Right cardiac atrium (tissue), 5 donors: ENCODE measurements around the gene TUBB3. TPM values are rescaled to one million over a fixed set of nuclear protein-coding genes. Genes with fewer than 3 reads are reported as not detected.
A peak's percentile ranks its signal among the peaks of the same experiment; 100 is the strongest.

ENCODE experiments used
- ATAC-seq, 2 donors: fragments of 200-7000 bp; cut with Tn5 transposase; one replicate each; pipeline versions ENCODE4 v1.8.0 to v1.9.1; 2020; ENCODE audit warnings: moderate library complexity in 2 of 2, mild to moderate bottlenecking in 1 of 2
- DNase-seq, 3 donors: peaks; one replicate each; pipeline ENCODE4 v3.0.0-alpha.2; 2020
- H3K27ac ChIP-seq: one replicate; pipeline ENCODE4 v1.5.1; 2013; ENCODE audit warnings: mild to moderate bottlenecking, low read length, control low read depth, moderate library complexity
- H3K27me3 ChIP-seq: one replicate; pipeline ENCODE4 v1.6.1; 2013; ENCODE audit not compliant: control insufficient read depth, insufficient read depth
- H3K4me1 ChIP-seq: one replicate; pipeline ENCODE4 v1.6.1; 2013; ENCODE audit warnings: low read length; ENCODE audit not compliant: control insufficient read depth, insufficient read depth
- H3K4me3 ChIP-seq: one replicate; pipeline ENCODE4 v1.5.1; 2013; ENCODE audit warnings: low read length, control low read depth
- H3K9me3 ChIP-seq: one replicate; pipeline ENCODE4 v1.6.1; 2013; ENCODE audit warnings: low read length; ENCODE audit not compliant: control insufficient read depth
- WGBS: extraction: QIAGEN DNeasy Blood & Tissue Kit; methylation state at CpG from one replicate; pipeline ENCODE4 v1.1.7; 2013; 5-methylcytosine and 5-hydroxymethylcytosine counted together
- intact Hi-C, 4 donors: fragments of 100-400 bp; cut with DNase I; formaldehyde crosslinking; loops; one replicate each; pipeline versions ENCODE4 v1.11.0 to v1.14.0; 2022 to 2023
- polyA plus RNA-seq: library from polyadenylated mRNA; stranded (reverse); fragments of 200-250 nt; gene quantifications from one replicate; pipeline ENCODE4 v1.2.3, GENCODE V29; 2013
- total RNA-seq, 4 donors: library from RNA; stranded (reverse); fragmentation: NEBNext Ultra II Directional; extraction: Animal tissue kit (Norgen Biotek cat#: 25700); gene quantifications; one replicate each; pipeline ENCODE4 v1.2.1, GENCODE V29; 2021
- donor health status: healthy with polysubstance abuse.
- donor health status: DM: no; HTN: yes; CAD: no.
- donor health status: DM: no; HTN: no; CAD: no.
- donor health status: DM: no; HTN: yes; CAD: no; lungs with severe emphysema.
- donor health status: DM: yes; HTN: yes; CAD: no.

The TUBB3 gene
- total and polyA plus RNA-seq, 5 donors = 1.1 to 6.6 (median 2.1) TPM

DNA sequence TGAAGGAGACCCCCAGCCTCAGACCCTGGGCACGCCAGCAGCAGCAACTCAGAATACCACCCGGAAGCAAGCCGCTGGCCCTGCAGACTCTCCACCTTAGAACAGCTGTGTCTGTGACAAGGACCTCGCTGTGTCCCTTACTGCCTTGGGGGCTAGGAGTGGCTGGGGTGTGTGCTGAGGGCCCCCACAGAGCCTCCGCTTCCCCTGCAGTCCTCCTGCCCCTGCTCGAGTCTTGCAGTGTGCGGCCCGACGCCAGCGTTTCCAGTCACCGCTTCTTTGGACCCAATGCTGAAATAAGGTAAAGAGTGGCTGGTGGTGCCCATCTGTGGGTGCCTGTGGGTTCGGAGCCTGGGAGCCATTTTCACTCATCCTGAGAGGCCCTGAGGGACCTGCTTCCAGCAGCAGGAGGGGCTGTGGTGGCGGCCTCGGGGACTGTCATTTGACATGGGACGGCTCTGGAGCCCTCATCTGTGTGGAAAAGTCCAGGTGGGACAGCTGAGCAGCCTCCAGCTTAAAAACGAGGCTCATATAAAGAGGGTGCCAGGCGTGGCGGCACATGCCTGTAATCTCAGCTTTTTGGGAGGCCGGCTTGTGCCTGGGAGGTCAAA, 19.1 kb upstream of the TUBB3 start:
- Histone ChIP-seq H3K4me3 (no peak overlapping the region), H3K4me1 (no peaks in the 10 kb centered on the region), H3K27me3 (no peaks in the 10 kb centered on the region), H3K9me3 (no peaks in the 10 kb centered on the region), H3K27ac (no peak overlapping the region)
- intact Hi-C loops = no loop called here
- 94% methylated on average over 19 of the region's 19 CpGs for WGBS
- no peak for DNase-seq
- ATAC-seq = no peak

DNA sequence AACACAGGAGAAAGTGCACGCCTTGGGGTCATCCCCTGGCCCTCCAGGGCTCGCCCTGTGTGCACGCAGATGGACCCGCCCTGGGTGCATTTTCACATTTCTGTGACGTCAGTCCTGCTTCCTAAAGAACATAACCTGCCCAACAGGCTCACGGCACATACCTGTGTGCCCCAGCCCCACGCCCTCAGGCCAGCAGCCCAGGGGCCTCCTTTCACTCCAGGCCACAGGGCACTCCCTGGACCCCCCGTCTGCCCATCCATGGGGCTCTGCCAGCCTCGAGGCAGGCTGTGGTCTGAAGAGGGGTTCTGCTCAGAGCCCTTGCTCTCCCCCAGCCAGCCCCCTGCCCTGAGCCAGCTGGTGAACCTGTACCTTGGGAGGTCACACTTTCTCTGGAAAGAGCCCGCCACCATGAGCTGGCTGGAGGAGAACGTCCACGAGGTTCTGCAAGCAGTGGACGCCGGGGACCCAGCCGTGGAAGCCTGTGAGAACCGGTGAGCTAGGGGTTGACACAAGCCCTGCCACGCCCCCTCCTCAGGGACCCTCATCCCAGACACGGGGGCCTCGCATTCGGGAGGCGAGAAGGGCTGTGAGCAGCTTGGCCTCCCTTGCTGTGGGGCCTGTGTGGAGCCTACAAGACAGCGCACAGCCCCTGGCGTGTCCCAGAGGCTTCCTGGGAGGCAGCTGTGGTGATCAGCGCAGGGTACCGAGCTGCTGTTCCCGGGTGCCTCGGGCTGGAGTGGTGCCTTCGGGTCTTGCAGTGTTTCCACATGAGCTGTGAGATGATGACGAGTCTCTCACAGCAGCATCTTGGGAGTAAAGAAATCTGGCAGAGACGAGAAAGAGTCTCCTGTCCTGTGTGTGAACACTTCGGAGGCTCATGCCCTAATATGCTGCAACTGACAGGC, 18.3 kb upstream of the TUBB3 start:
- H3K27ac ChIP-seq = no peak overlapping the region
- H3K4me1 ChIP-seq = no peaks in the 10 kb centered on the region
- 87% methylated on average over 31 of the region's 31 CpGs for WGBS
- H3K27me3 ChIP-seq = no peaks in the 10 kb centered on the region
- intact Hi-C loops = no loop called here
- H3K9me3 ChIP-seq = no peaks in the 10 kb centered on the region
- H3K4me3 ChIP-seq = no peak overlapping the region
- peak in 1 of 3 donors; percentile 58 for DNase-seq
- no peak for ATAC-seq

- no peaks in the 10 kb centered on the region for H3K9me3 ChIP-seq
- no peak overlapping the region for H3K4me3 ChIP-seq
- H3K27me3 ChIP-seq = no peaks in the 10 kb centered on the region
- H3K4me1 ChIP-seq = no peaks in the 10 kb centered on the region
- 88% methylated on average over 23 of the region's 23 CpGs for WGBS
- no peak overlapping the region for H3K27ac ChIP-seq
- ATAC-seq (no peak), DNase-seq (no peak)
- intact Hi-C loops = no loop called here
Measured at GRCh38 chr16:89905511-89906139, 17.5 kb upstream of the TUBB3 start.

DNA sequence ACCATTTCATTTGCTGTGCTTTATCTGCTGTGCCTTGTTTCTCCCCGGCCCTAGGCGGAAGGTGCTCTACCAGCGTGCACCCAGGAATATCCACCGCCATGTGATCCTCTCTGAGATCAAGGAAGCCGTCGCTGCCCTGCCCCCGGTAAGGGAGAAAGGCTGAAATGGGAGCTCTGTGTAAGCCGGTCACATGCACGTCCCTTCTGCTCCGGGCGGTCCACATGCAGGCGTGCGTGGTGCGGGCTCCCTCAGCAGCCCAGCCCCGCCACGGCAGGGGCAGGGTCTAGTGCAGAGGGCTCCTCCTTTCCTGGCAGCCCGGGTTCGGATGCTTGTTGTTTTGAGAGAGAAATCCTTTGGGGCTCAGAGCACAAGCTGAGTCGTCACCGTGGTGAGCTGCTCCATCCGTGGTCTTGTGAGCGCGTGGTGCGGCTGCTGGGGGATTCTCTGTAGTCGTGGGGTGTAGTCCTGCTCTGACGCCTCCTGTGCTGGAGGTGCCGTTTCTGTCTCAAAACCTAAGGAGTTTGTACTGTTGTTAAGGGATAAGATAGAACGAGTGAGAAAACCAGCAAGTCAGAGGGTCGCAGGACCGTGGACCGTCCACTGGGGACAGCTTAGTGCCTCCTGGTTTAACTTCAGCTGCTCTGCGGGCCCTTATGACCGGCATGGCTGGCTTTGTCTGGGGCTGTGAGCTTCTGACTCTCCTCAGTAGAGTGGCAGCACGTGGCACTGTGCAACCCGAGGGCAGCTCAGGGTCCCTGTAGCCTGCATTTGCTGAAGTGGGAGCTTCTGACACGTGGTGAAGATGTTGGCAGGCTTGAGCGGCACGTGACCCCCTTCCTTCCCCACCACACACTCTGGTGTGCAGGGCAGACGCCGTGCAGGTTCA, 16.8 kb upstream of the TUBB3 start:
- no peak for ATAC-seq
- Histone ChIP-seq H3K4me3 (no peak overlapping the region), H3K4me1 (no peaks in the 10 kb centered on the region), H3K9me3 (no peaks in the 10 kb centered on the region), H3K27ac (no peak overlapping the region), H3K27me3 (no peaks in the 10 kb centered on the region)
- intact Hi-C loops = no loop called here
- DNase-seq = peak in 2 of 3 donors; percentile 41 to 45
- WGBS = 95% methylated on average over 40 of the region's 40 CpGs

- intact Hi-C loops = no loop called here
- Histone ChIP-seq H3K9me3 (no peaks in the 10 kb centered on the region), H3K4me1 (no peaks in the 10 kb centered on the region), H3K27ac (no peak overlapping the region), H3K4me3 (no peak overlapping the region), H3K27me3 (no peaks in the 10 kb centered on the region)
- DNase-seq (peak in 1 of 3 donors; percentile 22), ATAC-seq (no peak)
- 98% methylated on average over 13 of the region's 13 CpGs for WGBS
Measured at GRCh38 chr16:89907055-89907814, 15.9 kb upstream of the TUBB3 start.

- H3K27ac ChIP-seq = no peak overlapping the region
- H3K9me3 ChIP-seq = no peaks in the 10 kb centered on the region
- DNase-seq = no peak
- no peak overlapping the region for H3K4me3 ChIP-seq
- 95% methylated on average over 4 of the region's 4 CpGs for WGBS
- no peaks in the 10 kb centered on the region for H3K4me1 ChIP-seq
- intact Hi-C loops = no loop called here
- no peak for ATAC-seq
- no peaks in the 10 kb centered on the region for H3K27me3 ChIP-seq
Measured at GRCh38 chr16:89908236-89908635, 14.9 kb upstream of the TUBB3 start.

DNA sequence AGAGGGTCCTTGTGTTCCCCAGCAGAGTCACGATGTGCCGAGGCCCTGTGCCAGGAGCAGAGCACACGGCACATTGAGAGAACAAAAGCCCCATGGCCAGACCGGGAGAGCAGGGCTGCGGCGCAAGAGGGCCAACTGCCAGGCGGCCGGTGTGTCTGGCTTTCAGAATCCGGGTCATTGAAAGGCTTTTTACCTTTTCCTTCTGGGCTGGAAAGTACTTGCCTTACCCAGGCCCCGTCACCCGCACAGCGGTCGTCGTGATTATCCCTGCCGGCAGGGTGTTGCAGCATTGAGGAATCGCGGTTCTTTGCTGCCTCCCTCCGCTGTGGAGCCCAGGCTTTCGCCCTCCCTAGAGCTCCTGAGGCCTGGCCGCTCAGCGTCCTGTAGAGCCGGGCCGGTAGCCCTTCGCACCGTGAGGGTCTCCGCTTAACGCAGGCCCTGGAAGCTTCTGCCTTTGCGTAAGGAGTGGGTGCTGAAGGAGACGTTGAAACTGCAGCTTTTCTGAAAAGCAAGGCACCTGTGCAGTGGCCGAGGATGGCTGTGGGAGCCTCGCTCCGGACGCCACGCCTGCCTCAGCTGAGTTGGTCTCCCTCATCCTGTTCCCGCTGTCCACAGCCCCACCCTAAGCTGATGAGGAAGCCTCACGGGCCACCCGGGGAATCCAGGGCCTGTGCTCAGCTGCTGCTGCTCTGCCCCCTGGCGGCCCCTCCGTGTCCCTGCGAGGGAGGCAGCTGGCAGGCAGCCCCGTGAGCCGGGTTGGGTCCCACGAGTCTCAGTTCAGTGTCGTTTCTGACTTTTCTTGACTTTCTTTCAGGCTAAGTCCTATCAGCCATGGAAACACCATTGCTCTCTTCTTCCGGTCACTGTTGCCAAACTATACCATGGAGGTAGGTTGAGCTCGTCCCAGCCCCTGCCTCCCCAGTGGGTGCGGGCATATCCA, 13.1 kb upstream of the TUBB3 start:
- 52% methylated on average over 47 of the region's 47 CpGs for WGBS
- H3K27ac ChIP-seq = no peak overlapping the region

DNA sequence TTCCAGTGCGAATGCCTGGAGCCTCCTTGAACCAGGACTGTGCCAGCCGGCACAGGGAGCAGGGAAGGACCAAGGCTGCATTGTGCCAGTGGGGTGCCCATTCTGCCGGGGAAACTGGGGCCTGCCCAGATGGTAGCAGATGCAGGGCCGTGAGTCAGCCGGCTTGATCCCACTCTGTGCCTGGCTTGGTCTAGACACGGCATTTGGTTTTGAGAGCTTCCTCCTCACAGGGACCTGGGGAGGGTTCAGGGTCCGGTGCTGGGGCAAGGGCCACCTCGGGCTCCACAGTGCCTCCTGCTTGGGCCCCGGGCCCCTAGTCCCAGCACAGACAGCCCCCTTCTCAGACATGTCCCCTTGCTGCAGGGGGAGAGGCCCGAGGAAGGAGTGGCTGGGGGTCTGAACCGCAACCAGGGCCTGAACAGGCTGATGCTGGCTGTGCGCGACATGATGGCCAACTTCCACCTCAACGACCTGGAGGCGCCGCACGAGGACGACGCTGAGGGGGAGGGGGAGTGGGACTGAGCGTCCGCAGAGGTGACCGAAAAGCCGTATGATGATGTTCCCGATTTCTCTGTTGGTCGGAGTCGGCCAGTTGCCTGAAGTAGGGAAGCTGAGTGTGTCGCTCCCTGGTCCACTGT, 12.3 kb upstream of the TUBB3 start:
- no peak overlapping the region for H3K27ac ChIP-seq
- DNase-seq (no peak), ATAC-seq (peak; percentile 5 to 14)
- H3K27me3 ChIP-seq = no peaks in the 10 kb centered on the region
- no peaks in the 10 kb centered on the region for H3K4me1 ChIP-seq
- intact Hi-C loops = no loop called here
- no peaks in the 10 kb centered on the region for H3K9me3 ChIP-seq
- H3K4me3 ChIP-seq = no peak overlapping the region
- WGBS = 92% methylated on average over 27 of the region's 27 CpGs

More for the DNA sequence above, 13.1 kb upstream of the TUBB3 start:
- DNase-seq (peak; percentile 85 to 94 (median 92)), ATAC-seq (peak; percentile 81 to 87)
- Histone ChIP-seq H3K4me1 (no peaks in the 10 kb centered on the region), H3K27me3 (no peaks in the 10 kb centered on the region), H3K9me3 (no peaks in the 10 kb centered on the region), H3K4me3 (no peak overlapping the region)
- intact Hi-C loops = no loop called here

GRCh38 chr16:89911375-89911774, 11.8 kb upstream of the TUBB3 start:
- DNase-seq = no peak
- no peaks in the 10 kb centered on the region for H3K9me3 ChIP-seq
- H3K4me3 ChIP-seq = no peak overlapping the region
- no peaks in the 10 kb centered on the region for H3K27me3 ChIP-seq
- WGBS = 93% methylated on average over 14 of the region's 14 CpGs
- intact Hi-C loops = no loop called here
- H3K4me1 ChIP-seq = no peaks in the 10 kb centered on the region
- no peak overlapping the region for H3K27ac ChIP-seq
- ATAC-seq = no peak
